GM12878 (cell line): ENCODE measurements around the gene PIK3R5. TPM values are rescaled to one million over a fixed set of nuclear protein-coding genes. Genes with fewer than 3 reads are reported as not detected.

Source experiments
- CHD1 ChIP-seq: IDR thresholded peaks from 2 replicates; pipeline ENCODE4 v1.6.1; 2012; ENCODE audit warnings: low read depth, low read length, improper control_type of control experiment
- MYC ChIP-seq: IDR thresholded peaks from 2 replicates; pipeline ENCODE4 v1.6.1; 2011; ENCODE audit warnings: mild to moderate bottlenecking, low read length, moderate library complexity, inconsistent platforms; ENCODE audit not compliant: insufficient read depth, insufficient replicate concordance, insufficient read length, severe bottlenecking
- NBN ChIP-seq: fragments of 450-650 bp; IDR thresholded peaks from 2 replicates; pipeline ENCODE4 v1.6.1; 2016
- PAX5 ChIP-seq: IDR thresholded peaks from 2 replicates; pipeline ENCODE4 v1.6.1; 2011; ENCODE audit warnings: low read depth, low read length, borderline replicate concordance
- SMAD5 ChIP-seq: IDR thresholded peaks from 2 replicates; pipeline ENCODE4 v1.6.1; 2016; ENCODE audit warnings: antibody characterized with exemption, low read depth
- ZNF274 ChIP-seq: IDR thresholded peaks from one replicate; pipeline ENCODE4 v1.8.0; 2011; ENCODE audit not compliant: insufficient read length, insufficient read depth
- polyA plus RNA-seq, 11 experiments: library from polyadenylated mRNA; depleted of rRNA in 4 of 11; unstranded in 6 of 11; stranded (reverse) in 5 of 11; fragments of >200 nt; fragmentation: Nextera tagmentation in 4 of 11; fragmentation: Illumina TruSeq in 1 of 11; extraction: Ambion mirVana in 4 of 11; extraction: Trizol in 1 of 11; gene quantifications; 1 replicate in 1 of 11; 2 replicates in 10 of 11; pipeline versions ENCODE4 v1.2.1 to v1.2.3, GENCODE V29; 2011 to 2016; ENCODE audit warnings: inconsistent platforms in 2 of 11, missing spikeins in 2 of 11, low read depth in 1 of 11
- total RNA-seq, 4 experiments: library from RNA; depleted of rRNA in 3 of 4; stranded (reverse); fragments of >200 nt in 3 of 4; fragmentation: Illumina TruSeq in 1 of 4; extraction: Trizol in 1 of 4; gene quantifications; 2 replicates each; pipeline versions ENCODE4 v1.2.1 to v1.2.3, GENCODE V29; 2013 to 2021
- TF ChIP-seq, protein P1 (sequence below): fragments of 450-650 bp; IDR thresholded peaks from 2 replicates; pipeline ENCODE4 v1.6.1; 2017; ENCODE audit warnings: mild to moderate bottlenecking, low read depth, inconsistent platforms; ENCODE audit not compliant: poor library complexity, severe bottlenecking
- TF ChIP-seq, protein P2 (sequence below): IDR thresholded peaks from 2 replicates; pipeline ENCODE4 v1.6.1; 2012; ENCODE audit warnings: low read depth, low read length, improper control_type of control experiment
- TF ChIP-seq, protein P3 (sequence below): fragments of 450-650 bp; IDR thresholded peaks from 2 replicates; pipeline ENCODE4 v1.6.1; 2016; ENCODE audit warnings: mild to moderate bottlenecking
- TF ChIP-seq, protein P4 (sequence below): IDR thresholded peaks from 2 replicates; pipeline ENCODE4 v1.6.1; 2012; ENCODE audit warnings: mild to moderate bottlenecking, low read depth, low read length
- TF ChIP-seq, protein P5 (sequence below): IDR thresholded peaks from 2 replicates; pipeline ENCODE4 v1.6.1; 2011; ENCODE audit warnings: mild to moderate bottlenecking, low read depth, low read length, moderate library complexity; ENCODE audit not compliant: insufficient replicate concordance
- TF ChIP-seq, protein P6 (sequence below): fragments of 450-650 bp; IDR thresholded peaks from 2 replicates; pipeline ENCODE4 v1.6.1; 2016; ENCODE audit warnings: mild to moderate bottlenecking
- TF ChIP-seq, protein P7 (sequence below): IDR thresholded peaks from 2 replicates; pipeline ENCODE4 v1.6.1; 2011; ENCODE audit warnings: borderline replicate concordance, low read depth, mild to moderate bottlenecking, moderate library complexity, low read length; ENCODE audit not compliant: insufficient read depth, poor library complexity, severe bottlenecking

The PIK3R5 gene
- total and polyA plus RNA-seq, 10 of the 15 experiments (the other 5 are each of a cell fraction or from before 2014, with no cell fraction given): 9.5 to 50.8 (median 35.5) TPM

DNA sequence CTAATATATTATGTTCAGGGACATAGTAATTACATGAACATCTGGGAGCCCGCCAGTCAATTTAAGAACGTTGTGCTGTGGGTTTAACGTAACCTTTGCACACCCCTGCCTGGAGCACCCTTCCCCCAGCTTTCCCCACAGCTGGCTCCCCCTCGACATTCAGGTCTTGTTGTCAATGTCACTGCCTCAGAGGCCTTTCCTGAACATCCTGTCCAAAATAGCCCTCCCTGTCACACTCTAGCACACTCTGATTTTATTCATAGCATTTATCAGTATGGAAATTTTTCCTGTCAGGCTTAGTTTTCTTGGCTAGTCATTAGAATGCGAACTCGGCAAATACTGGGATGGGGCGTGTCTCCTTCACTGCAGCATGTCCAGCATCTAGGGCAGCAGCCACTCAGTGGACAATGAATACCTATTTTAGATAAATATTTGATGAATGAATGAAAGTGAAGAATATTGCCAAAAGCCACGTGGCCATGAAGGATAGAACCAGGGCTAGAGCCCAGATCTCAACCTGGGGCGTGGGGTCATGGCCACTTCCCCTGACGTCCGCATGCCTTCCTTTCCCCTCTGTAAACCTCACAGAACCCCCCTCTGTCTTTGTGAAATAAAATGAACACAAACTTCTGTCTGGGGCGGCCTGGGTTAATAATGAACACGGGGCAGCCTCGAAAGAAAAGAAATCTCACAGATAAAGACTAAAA lies 108.5 kb downstream of the PIK3R5 start (continued):
- TF ChIP-seq, protein P1, sequence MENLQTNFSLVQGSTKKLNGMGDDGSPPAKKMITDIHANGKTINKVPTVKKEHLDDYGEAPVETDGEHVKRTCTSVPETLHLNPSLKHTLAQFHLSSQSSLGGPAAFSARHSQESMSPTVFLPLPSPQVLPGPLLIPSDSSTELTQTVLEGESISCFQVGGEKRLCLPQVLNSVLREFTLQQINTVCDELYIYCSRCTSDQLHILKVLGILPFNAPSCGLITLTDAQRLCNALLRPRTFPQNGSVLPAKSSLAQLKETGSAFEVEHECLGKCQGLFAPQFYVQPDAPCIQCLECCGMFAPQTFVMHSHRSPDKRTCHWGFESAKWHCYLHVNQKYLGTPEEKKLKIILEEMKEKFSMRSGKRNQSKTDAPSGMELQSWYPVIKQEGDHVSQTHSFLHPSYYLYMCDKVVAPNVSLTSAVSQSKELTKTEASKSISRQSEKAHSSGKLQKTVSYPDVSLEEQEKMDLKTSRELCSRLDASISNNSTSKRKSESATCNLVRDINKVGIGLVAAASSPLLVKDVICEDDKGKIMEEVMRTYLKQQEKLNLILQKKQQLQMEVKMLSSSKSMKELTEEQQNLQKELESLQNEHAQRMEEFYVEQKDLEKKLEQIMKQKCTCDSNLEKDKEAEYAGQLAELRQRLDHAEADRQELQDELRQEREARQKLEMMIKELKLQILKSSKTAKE: no peak
- TF ChIP-seq MYC: no peak
- TF ChIP-seq, protein P2, sequence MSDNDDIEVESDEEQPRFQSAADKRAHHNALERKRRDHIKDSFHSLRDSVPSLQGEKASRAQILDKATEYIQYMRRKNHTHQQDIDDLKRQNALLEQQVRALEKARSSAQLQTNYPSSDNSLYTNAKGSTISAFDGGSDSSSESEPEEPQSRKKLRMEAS: peak; percentile 53; the same call in 1 of the 2 replicates
- TF ChIP-seq PAX5: peak; percentile 39; the same call in 1 of the 2 replicates
- TF ChIP-seq, protein P3, sequence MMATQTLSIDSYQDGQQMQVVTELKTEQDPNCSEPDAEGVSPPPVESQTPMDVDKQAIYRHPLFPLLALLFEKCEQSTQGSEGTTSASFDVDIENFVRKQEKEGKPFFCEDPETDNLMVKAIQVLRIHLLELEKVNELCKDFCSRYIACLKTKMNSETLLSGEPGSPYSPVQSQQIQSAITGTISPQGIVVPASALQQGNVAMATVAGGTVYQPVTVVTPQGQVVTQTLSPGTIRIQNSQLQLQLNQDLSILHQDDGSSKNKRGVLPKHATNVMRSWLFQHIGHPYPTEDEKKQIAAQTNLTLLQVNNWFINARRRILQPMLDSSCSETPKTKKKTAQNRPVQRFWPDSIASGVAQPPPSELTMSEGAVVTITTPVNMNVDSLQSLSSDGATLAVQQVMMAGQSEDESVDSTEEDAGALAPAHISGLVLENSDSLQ: peak; percentile 48; the same call in 1 of the 2 replicates
- TF ChIP-seq ZNF274: no peak
- TF ChIP-seq, protein P4, sequence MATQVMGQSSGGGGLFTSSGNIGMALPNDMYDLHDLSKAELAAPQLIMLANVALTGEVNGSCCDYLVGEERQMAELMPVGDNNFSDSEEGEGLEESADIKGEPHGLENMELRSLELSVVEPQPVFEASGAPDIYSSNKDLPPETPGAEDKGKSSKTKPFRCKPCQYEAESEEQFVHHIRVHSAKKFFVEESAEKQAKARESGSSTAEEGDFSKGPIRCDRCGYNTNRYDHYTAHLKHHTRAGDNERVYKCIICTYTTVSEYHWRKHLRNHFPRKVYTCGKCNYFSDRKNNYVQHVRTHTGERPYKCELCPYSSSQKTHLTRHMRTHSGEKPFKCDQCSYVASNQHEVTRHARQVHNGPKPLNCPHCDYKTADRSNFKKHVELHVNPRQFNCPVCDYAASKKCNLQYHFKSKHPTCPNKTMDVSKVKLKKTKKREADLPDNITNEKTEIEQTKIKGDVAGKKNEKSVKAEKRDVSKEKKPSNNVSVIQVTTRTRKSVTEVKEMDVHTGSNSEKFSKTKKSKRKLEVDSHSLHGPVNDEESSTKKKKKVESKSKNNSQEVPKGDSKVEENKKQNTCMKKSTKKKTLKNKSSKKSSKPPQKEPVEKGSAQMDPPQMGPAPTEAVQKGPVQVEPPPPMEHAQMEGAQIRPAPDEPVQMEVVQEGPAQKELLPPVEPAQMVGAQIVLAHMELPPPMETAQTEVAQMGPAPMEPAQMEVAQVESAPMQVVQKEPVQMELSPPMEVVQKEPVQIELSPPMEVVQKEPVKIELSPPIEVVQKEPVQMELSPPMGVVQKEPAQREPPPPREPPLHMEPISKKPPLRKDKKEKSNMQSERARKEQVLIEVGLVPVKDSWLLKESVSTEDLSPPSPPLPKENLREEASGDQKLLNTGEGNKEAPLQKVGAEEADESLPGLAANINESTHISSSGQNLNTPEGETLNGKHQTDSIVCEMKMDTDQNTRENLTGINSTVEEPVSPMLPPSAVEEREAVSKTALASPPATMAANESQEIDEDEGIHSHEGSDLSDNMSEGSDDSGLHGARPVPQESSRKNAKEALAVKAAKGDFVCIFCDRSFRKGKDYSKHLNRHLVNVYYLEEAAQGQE: no peak
- TF ChIP-seq NBN: peak; percentile 11
- TF ChIP-seq, protein P5, sequence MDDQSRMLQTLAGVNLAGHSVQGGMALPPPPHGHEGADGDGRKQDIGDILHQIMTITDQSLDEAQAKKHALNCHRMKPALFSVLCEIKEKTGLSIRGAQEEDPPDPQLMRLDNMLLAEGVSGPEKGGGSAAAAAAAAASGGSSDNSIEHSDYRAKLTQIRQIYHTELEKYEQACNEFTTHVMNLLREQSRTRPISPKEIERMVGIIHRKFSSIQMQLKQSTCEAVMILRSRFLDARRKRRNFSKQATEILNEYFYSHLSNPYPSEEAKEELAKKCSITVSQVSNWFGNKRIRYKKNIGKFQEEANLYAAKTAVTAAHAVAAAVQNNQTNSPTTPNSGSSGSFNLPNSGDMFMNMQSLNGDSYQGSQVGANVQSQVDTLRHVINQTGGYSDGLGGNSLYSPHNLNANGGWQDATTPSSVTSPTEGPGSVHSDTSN: no peak
- no peak for TF ChIP-seq SMAD5
- TF ChIP-seq, protein P6, sequence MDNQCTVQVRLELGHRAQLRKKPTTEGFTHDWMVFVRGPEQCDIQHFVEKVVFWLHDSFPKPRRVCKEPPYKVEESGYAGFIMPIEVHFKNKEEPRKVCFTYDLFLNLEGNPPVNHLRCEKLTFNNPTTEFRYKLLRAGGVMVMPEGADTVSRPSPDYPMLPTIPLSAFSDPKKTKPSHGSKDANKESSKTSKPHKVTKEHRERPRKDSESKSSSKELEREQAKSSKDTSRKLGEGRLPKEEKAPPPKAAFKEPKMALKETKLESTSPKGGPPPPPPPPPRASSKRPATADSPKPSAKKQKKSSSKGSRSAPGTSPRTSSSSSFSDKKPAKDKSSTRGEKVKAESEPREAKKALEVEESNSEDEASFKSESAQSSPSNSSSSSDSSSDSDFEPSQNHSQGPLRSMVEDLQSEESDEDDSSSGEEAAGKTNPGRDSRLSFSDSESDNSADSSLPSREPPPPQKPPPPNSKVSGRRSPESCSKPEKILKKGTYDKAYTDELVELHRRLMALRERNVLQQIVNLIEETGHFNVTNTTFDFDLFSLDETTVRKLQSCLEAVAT: no peak
- TF ChIP-seq, protein P7, sequence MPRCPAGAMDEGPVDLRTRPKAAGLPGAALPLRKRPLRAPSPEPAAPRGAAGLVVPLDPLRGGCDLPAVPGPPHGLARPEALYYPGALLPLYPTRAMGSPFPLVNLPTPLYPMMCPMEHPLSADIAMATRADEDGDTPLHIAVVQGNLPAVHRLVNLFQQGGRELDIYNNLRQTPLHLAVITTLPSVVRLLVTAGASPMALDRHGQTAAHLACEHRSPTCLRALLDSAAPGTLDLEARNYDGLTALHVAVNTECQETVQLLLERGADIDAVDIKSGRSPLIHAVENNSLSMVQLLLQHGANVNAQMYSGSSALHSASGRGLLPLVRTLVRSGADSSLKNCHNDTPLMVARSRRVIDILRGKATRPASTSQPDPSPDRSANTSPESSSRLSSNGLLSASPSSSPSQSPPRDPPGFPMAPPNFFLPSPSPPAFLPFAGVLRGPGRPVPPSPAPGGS: no peak
- no peak; the same call in 1 of the 2 replicates for TF ChIP-seq CHD1
